Measurements from ENCODE around the gene KIAA1671.
"Not testable (repeated sequence)": the region's sequence is repeated elsewhere in the genome, so short reads cannot be mapped to it uniquely, and the experiment has no call there.

KIAA1671 gene

DNA sequence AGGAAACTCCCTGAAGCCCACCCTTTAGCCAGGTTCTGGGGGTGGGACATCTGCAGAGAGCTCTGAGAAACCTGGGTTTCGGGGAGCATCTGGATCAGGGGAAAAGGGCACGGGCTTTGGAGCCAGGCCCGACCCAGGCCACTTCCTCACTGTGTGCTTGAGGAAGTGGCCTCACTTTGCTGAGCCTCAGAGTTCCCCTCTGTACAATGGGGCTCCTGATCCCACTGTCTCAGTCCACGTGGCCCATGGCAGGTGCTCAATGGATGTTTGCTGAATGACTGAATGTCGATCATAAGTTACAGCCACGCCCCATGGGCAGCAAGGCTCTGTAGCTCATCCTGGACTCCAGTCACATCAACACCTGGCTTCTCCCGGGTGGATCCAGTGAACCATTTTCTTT lies 248.5 kb downstream of the KIAA1671 start:
- no peak overlapping the region for H3K4me3 ChIP-seq (replicated peaks; ENCODE audit: low read depth, low read length)
- TF ChIP-seq, protein P1, sequence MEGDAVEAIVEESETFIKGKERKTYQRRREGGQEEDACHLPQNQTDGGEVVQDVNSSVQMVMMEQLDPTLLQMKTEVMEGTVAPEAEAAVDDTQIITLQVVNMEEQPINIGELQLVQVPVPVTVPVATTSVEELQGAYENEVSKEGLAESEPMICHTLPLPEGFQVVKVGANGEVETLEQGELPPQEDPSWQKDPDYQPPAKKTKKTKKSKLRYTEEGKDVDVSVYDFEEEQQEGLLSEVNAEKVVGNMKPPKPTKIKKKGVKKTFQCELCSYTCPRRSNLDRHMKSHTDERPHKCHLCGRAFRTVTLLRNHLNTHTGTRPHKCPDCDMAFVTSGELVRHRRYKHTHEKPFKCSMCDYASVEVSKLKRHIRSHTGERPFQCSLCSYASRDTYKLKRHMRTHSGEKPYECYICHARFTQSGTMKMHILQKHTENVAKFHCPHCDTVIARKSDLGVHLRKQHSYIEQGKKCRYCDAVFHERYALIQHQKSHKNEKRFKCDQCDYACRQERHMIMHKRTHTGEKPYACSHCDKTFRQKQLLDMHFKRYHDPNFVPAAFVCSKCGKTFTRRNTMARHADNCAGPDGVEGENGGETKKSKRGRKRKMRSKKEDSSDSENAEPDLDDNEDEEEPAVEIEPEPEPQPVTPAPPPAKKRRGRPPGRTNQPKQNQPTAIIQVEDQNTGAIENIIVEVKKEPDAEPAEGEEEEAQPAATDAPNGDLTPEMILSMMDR (IDR thresholded peaks at IDR 0.05; ENCODE audit: low read length, missing control alignments) = no peak
- no peak for DNase-seq (ENCODE audit: low read depth)

DNA sequence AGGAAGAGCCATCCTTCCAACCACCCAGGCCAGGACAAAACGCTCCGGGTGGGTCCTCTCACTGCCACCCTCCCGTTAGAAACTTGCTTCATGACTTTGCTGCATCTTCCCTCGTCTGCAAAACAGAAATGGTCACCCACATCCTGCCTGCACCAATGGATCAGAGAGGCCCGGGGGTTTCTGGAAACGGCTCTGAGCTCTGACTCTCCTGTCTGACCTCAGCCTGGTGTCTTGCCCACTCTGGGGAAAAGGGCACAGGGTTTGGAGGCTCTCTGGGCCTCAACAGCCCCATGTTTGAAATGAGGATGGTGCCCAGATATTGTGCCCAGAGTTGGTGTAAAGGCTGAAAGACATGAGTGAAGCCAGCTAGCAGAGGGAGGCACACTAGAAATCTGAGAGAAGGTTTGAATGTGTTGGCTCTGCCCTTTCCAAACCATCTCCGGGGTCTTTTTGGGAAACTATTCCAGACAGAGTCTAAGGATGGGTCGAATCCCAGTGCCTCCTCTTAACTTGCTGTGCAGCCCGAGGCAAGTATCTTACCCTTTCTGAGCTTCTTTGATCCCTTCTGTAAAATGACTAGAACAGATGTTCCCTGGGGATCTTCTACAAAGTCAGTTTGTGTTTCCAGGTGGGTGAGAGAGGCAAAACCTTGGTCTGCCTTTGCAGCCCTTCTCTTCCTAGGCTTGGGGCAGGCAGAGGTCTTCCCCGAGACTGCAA lies 249.2 kb downstream of the KIAA1671 start:
- TF ChIP-seq, protein P1 (IDR thresholded peaks at IDR 0.05; ENCODE audit: low read length, missing control alignments) = no peak
- H3K4me3 ChIP-seq (replicated peaks; ENCODE audit: low read depth, low read length) = no peak overlapping the region
- no peak for DNase-seq (ENCODE audit: low read depth)

GRCh38 chr22:25202290-25202921 lies 249.9 kb downstream of the KIAA1671 start:
- peak; percentile 66 for DNase-seq (ENCODE audit: low read depth)
- TF ChIP-seq, protein P1 (IDR thresholded peaks at IDR 0.05; ENCODE audit: low read length, missing control alignments) = peak; percentile 97
- no peak overlapping the region for H3K4me3 ChIP-seq (replicated peaks; ENCODE audit: low read depth, low read length)

DNA sequence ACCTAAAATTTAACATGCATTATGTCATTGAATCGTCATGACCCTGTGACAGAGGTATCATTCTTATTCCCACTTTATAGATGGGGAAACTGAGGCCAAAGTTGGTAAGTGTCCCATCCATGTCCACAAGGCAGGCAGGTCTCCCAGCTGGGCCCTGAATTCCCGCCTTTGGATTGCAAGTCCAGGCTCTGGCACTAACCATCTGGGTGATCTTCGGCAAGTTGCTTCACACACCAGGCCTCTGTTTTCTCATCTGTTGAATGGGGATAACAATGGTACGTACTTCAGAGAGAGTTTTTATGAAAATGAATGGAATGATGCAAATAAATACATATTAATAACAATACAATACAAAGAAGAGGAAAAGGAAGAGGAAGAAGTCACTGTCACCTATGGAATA lies 250.6 kb downstream of the KIAA1671 start:
- DNase-seq (ENCODE audit: low read depth) = no peak

DNA sequence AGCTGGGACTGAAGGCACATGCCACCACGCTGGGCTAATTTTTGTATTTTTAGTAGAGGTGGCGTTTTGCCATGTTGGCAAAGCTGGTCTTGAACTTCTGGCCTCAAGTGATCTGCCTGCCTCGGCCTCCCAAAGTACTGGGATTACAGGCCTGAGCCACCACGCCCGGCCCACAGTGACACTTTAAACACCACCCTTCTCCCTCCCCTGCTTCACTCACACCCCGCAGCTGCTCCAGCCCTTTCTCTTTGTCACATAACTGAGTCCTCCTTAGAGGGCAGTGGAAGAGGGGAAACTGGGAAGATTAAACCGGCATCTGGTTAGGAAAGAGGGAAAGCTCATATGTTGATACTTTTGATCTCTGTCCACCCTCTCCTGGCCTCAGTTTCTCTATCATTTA lies 252.0 kb downstream of the KIAA1671 start:
- H3K4me3 ChIP-seq (replicated peaks; ENCODE audit: low read depth, low read length); DNase-seq (ENCODE audit: low read depth): not testable (repeated sequence)

More for the DNA sequence above, 250.6 kb downstream of the KIAA1671 start:
- TF ChIP-seq, protein P1 (IDR thresholded peaks at IDR 0.05; ENCODE audit: low read length, missing control alignments) = no peak
- no peak overlapping the region for H3K4me3 ChIP-seq (replicated peaks; ENCODE audit: low read depth, low read length)

DNA sequence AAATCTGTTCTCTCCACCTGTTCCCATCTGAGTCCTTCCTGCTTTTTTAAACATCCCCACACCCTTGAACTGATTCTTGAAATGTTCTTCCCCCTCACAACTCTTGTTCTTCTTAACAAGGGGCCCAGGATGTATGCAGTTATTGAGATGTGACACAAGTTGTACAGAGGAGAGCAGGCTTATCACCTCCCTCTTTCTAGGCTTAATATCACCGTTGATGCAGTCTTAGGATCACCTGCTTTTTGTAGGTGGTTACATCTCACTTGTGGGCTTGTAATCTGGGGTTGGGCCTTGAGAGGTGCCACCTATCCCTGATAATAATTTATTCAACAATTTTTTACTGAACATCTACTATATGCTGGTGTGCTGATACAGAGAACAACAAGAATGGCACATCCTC lies 253.3 kb downstream of the KIAA1671 start:
- TF ChIP-seq, protein P1 (IDR thresholded peaks at IDR 0.05; ENCODE audit: low read length, missing control alignments) = no peak
- H3K4me3 ChIP-seq (replicated peaks; ENCODE audit: low read depth, low read length) = no peak overlapping the region
- no peak for DNase-seq (ENCODE audit: low read depth)

DNA sequence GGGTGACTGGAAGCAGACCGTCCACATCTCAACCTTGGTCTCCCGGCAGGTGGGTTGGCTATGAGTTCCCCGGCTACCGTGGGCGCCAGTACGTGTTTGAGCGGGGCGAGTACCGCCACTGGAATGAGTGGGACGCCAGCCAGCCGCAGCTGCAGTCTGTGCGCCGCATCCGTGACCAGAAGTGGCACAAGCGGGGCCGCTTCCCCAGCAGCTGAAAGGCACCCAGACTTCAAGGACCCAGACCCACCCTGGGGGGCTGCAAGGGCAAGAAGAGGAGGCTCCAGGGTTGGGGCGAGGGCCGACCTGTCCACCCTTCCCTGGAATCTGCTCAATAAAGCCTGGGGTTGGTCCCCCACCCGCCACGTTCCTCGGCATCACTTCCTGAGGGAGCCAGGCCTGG lies 254.5 kb downstream of the KIAA1671 start:
- TF ChIP-seq, protein P1 (IDR thresholded peaks at IDR 0.05; ENCODE audit: low read length, missing control alignments) = no peak
- no peak for DNase-seq (ENCODE audit: low read depth)
- H3K4me3 ChIP-seq (replicated peaks; ENCODE audit: low read depth, low read length) = no peak overlapping the region
